Measurements from ENCODE around the gene NINL.

NINL gene

DNA sequence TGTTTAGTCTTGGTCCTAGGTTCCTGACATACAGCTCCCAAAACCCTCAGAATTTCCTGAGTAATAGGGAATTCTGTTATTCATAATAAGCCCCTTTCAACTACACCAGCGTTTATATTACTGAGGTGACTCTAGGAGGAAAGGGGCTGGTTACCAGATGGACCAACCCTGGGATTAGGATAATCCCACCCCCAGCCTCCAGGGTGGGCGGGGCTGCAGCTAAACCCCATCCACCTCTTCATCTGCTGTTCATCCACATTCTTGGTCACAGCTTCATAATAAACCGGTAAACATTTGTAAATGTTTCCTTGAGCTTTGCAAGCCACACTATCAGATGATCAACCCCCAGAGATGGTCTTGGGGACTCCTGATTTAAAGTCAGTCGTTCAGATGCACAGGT lies 38.3 kb downstream of the NINL start:
- TF ChIP-seq POLR2AphosphoS5 (IDR thresholded peaks at IDR 0.05; ENCODE audit: low read depth, low read length) = no peak
- TF ChIP-seq TAF1 (IDR thresholded peaks at IDR 0.05; ENCODE audit: borderline replicate concordance, insufficient read depth, low read length) = no peak
- TF ChIP-seq SIN3A (IDR thresholded peaks at IDR 0.05; ENCODE audit: borderline replicate concordance, insufficient read depth, low read length) = no peak
- no peak for TF ChIP-seq FOXP2 (optimal IDR thresholded peaks at IDR 0.05; ENCODE audit: borderline replicate concordance, extremely low read depth, extremely low read length, insufficient read depth)
- no peak for TF ChIP-seq REST (IDR thresholded peaks at IDR 0.05; ENCODE audit: insufficient read depth in 1 of 2, low read depth in 2 of 2, low read length in 2 of 2)

DNA sequence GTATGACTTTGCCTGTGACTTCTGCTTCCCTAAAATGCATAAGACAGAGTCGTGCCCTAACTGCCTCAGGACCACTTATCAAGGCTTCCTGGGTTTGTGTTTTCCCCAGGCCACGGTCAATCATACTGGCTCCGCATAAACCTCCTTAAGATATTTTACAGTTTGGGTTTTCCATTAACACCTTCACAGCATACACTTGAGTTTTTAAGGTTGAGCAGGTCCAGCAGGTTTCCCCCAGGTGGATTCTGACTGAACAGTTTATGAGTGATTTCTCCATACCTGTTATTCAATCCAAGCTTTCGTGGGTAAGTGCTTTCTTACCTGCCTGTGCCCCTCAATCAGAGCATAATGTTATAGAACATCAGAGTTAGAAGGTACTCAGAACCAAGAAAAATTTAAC lies 39.3 kb downstream of the NINL start:
- TF ChIP-seq TAF1 (IDR thresholded peaks at IDR 0.05; ENCODE audit: borderline replicate concordance, insufficient read depth, low read length) (no peak), POLR2AphosphoS5 (IDR thresholded peaks at IDR 0.05; ENCODE audit: low read depth, low read length) (no peak), FOXP2 (optimal IDR thresholded peaks at IDR 0.05; ENCODE audit: borderline replicate concordance, extremely low read depth, extremely low read length, insufficient read depth) (no peak), SIN3A (IDR thresholded peaks at IDR 0.05; ENCODE audit: borderline replicate concordance, insufficient read depth, low read length) (no peak), REST (IDR thresholded peaks at IDR 0.05; ENCODE audit: insufficient read depth in 1 of 2, low read depth in 2 of 2, low read length in 2 of 2) (no peak)

DNA sequence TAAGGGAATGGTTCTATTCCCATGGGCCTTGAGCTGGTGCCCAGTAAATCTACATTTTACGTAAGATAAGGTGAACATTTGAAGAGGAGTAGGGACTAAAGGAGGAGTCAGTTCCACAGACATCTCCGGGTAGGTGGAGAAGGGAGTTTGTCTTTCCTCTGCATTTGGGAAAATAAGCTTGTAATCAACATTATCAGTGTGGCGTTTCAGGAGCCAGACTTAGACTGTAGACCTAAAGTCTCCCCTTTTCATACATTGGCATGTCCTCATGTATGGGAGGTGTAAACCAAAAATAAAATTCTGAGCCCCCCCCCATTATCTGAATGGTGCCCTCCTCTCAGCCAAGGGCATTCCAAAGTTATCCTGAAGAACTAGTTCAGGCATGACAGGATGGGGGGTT lies 40.2 kb downstream of the NINL start:
- no peak for TF ChIP-seq REST (IDR thresholded peaks at IDR 0.05; ENCODE audit: insufficient read depth in 1 of 2, low read depth in 2 of 2, low read length in 2 of 2)
- no peak for TF ChIP-seq TAF1 (IDR thresholded peaks at IDR 0.05; ENCODE audit: borderline replicate concordance, insufficient read depth, low read length)
- TF ChIP-seq POLR2AphosphoS5 (IDR thresholded peaks at IDR 0.05; ENCODE audit: low read depth, low read length) = no peak
- TF ChIP-seq FOXP2 (optimal IDR thresholded peaks at IDR 0.05; ENCODE audit: borderline replicate concordance, extremely low read depth, extremely low read length, insufficient read depth) = no peak
- TF ChIP-seq SIN3A (IDR thresholded peaks at IDR 0.05; ENCODE audit: borderline replicate concordance, insufficient read depth, low read length) = no peak

- TF ChIP-seq TAF1 (IDR thresholded peaks at IDR 0.05; ENCODE audit: borderline replicate concordance, insufficient read depth, low read length) (no peak), SIN3A (IDR thresholded peaks at IDR 0.05; ENCODE audit: borderline replicate concordance, insufficient read depth, low read length) (no peak), REST (IDR thresholded peaks at IDR 0.05; ENCODE audit: insufficient read depth in 1 of 2, low read depth in 2 of 2, low read length in 2 of 2) (no peak), FOXP2 (optimal IDR thresholded peaks at IDR 0.05; ENCODE audit: borderline replicate concordance, extremely low read depth, extremely low read length, insufficient read depth) (no peak), POLR2AphosphoS5 (IDR thresholded peaks at IDR 0.05; ENCODE audit: low read depth, low read length) (no peak)
These were observed 40.6 kb downstream of the NINL start for GRCh38 chr20:25544734-25545133.

DNA sequence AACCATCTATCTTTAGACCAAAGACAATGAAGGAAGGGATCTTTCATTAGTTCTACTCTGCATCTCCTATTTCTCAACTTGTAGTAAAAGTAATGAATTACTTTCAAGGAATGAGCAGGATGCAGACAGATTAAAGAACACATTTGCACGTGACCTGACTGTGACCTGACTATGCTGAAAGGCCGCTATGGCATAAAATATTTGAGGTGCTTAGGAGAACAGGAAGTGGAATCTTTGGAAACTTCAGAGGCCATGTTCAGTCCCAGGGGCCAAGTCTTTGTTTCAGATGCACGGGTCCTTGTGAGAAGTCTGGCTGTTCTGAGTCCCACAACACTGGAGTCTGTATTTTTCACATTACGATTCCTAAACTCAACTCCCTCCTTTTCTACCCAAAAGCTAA lies 41.0 kb downstream of the NINL start:
- TF ChIP-seq TAF1 (IDR thresholded peaks at IDR 0.05; ENCODE audit: borderline replicate concordance, insufficient read depth, low read length) = no peak
- TF ChIP-seq REST (IDR thresholded peaks at IDR 0.05; ENCODE audit: insufficient read depth in 1 of 2, low read depth in 2 of 2, low read length in 2 of 2) = no peak
- no peak for TF ChIP-seq SIN3A (IDR thresholded peaks at IDR 0.05; ENCODE audit: borderline replicate concordance, insufficient read depth, low read length)
- TF ChIP-seq POLR2AphosphoS5 (IDR thresholded peaks at IDR 0.05; ENCODE audit: low read depth, low read length) = no peak
- no peak for TF ChIP-seq FOXP2 (optimal IDR thresholded peaks at IDR 0.05; ENCODE audit: borderline replicate concordance, extremely low read depth, extremely low read length, insufficient read depth)
